Measurements from ENCODE around the gene CD22.
"Not testable (repeated sequence)": the region's sequence is repeated elsewhere in the genome, so short reads cannot be mapped to it uniquely, and the experiment has no call there.

The CD22 gene

GRCh38 chr19:35370722-35371121, 41.7 kb downstream of the CD22 start, which contains the start of gene GPR42:
GPR42 (plus strand) TSS chr19:35371068; CDS start chr19:35371360, 292 bp downstream.
- peaks cover 18% of the 10 kb centered on the region for H3K27me3 ChIP-seq (ENCODE audit: low read depth, low read length)
- H3K4me3 ChIP-seq (ENCODE audit: low read length) = no peak within 1 kb of the TSS
- H3K27ac ChIP-seq (ENCODE audit: low read length) = no peak within 1 kb of the TSS
- no peaks in the 10 kb centered on the region for H3K79me2 ChIP-seq (ENCODE audit: low read length)
- H4K20me1 ChIP-seq (ENCODE audit: insufficient read depth, low read length) = no peaks in the 10 kb centered on the region
- no peaks in the 10 kb centered on the region for H3K36me3 ChIP-seq (replicated peaks; ENCODE audit: low read depth, low read length)
- no peaks in the 10 kb centered on the region for H3K9me3 ChIP-seq (ENCODE audit: insufficient read depth, low read length)
- no peak for TF ChIP-seq CTCF (IDR thresholded peaks at IDR 0.05; ENCODE audit: low read depth, low read length)
- TF ChIP-seq EZH2phosphoT487 (IDR thresholded peaks at IDR 0.05; ENCODE audit: low read depth) = no peak
- H2AFZ ChIP-seq (ENCODE audit: low read depth, low read length) = no peak within 1 kb of the TSS
- no peak within 1 kb of the TSS for H3K9ac ChIP-seq (ENCODE audit: low read length)
- peaks cover 8% of the 10 kb centered on the region for H3K4me1 ChIP-seq (ENCODE audit: low read length)
- H3K4me2 ChIP-seq (ENCODE audit: low read length) = no peak within 1 kb of the TSS

GRCh38 chr19:35373492-35373891, 44.5 kb downstream of the CD22 start:
- peaks cover 12% of the 10 kb centered on the region for H3K4me1 ChIP-seq (ENCODE audit: low read length)
- no peaks in the 10 kb centered on the region for H3K79me2 ChIP-seq (ENCODE audit: low read length)
- no peak overlapping the region for H3K4me2 ChIP-seq (ENCODE audit: low read length)
- H3K9ac ChIP-seq (ENCODE audit: low read length) = no peak overlapping the region
- no peak overlapping the region for H3K4me3 ChIP-seq (ENCODE audit: low read length)
- no peaks in the 10 kb centered on the region for H4K20me1 ChIP-seq (ENCODE audit: insufficient read depth, low read length)
- peaks cover 24% of the 10 kb centered on the region for H3K27me3 ChIP-seq (ENCODE audit: low read depth, low read length)
- H3K27ac ChIP-seq (ENCODE audit: low read length) = no peak overlapping the region
- TF ChIP-seq CTCF (IDR thresholded peaks at IDR 0.05; ENCODE audit: low read depth, low read length) = no peak
- no peak for TF ChIP-seq EZH2phosphoT487 (IDR thresholded peaks at IDR 0.05; ENCODE audit: low read depth)
- H2AFZ ChIP-seq (ENCODE audit: low read depth, low read length) = no peak overlapping the region
- peaks cover 1% of the 10 kb centered on the region; the same call in 1 of the 2 replicates for H3K9me3 ChIP-seq (ENCODE audit: insufficient read depth, low read length)
- H3K36me3 ChIP-seq (replicated peaks; ENCODE audit: low read depth, low read length) = no peaks in the 10 kb centered on the region

GRCh38 chr19:35374031-35374430, 45.0 kb downstream of the CD22 start:
- H3K27ac ChIP-seq (ENCODE audit: low read length); H3K9ac ChIP-seq (ENCODE audit: low read length); H3K9me3 ChIP-seq (ENCODE audit: insufficient read depth, low read length); H3K36me3 ChIP-seq (replicated peaks; ENCODE audit: low read depth, low read length); H2AFZ ChIP-seq (ENCODE audit: low read depth, low read length); H3K79me2 ChIP-seq (ENCODE audit: low read length); H3K4me3 ChIP-seq (ENCODE audit: low read length); H4K20me1 ChIP-seq (ENCODE audit: insufficient read depth, low read length); H3K4me2 ChIP-seq (ENCODE audit: low read length): not testable (repeated sequence)
- Histone ChIP-seq H3K4me1 (ENCODE audit: low read length) (peaks cover 12% of the 10 kb centered on the region), H3K27me3 (ENCODE audit: low read depth, low read length) (peaks cover 25% of the 10 kb centered on the region)

GRCh38 chr19:35375505-35376307, 46.7 kb downstream of the CD22 start:
- Histone ChIP-seq H3K4me3 (ENCODE audit: low read length) (no peak overlapping the region), H3K9ac (ENCODE audit: low read length) (no peak overlapping the region), H4K20me1 (ENCODE audit: insufficient read depth, low read length) (no peaks in the 10 kb centered on the region), H3K4me2 (ENCODE audit: low read length) (no peak overlapping the region), H2AFZ (ENCODE audit: low read depth, low read length) (no peak overlapping the region), H3K79me2 (ENCODE audit: low read length) (no peaks in the 10 kb centered on the region), H3K36me3 (replicated peaks; ENCODE audit: low read depth, low read length) (no peaks in the 10 kb centered on the region), H3K4me1 (ENCODE audit: low read length) (peaks cover 12% of the 10 kb centered on the region), H3K27ac (ENCODE audit: low read length) (no peak overlapping the region), H3K9me3 (ENCODE audit: insufficient read depth, low read length) (peaks cover 5% of the 10 kb centered on the region; the same call in 1 of the 2 replicates), H3K27me3 (ENCODE audit: low read depth, low read length) (peaks cover 34% of the 10 kb centered on the region)
- TF ChIP-seq EZH2phosphoT487 (IDR thresholded peaks at IDR 0.05; ENCODE audit: low read depth) = no peak
- no peak for TF ChIP-seq CTCF (IDR thresholded peaks at IDR 0.05; ENCODE audit: low read depth, low read length)
